Endothelial cell of umbilical vein (primary cell): ENCODE measurements around the gene SULT1C3. TPM values are rescaled to one million over a fixed set of nuclear protein-coding genes. Genes with fewer than 3 reads are reported as not detected.

Experiments
- BruUV-seq: library from RNA; stranded (reverse); fragments of 400-500 nt; replicated peaks from 2 replicates; lab custom pipeline; 2021; lab: Mats Ljungman, UMichigan
- CTCF ChIA-PET: fragments of 300-600, 350-600 bp; sonication (Branson Sonifier 250); formaldehyde crosslinking; loops from one replicate; lab custom pipeline; 2021; ENCODE audit warnings: antibody characterized with exemption, inconsistent platforms; lab: Charles Lee
- POLR2A ChIA-PET: fragments of 300-600, 350-600 bp; sonication (Branson Sonifier 250); formaldehyde crosslinking; loops from one replicate; lab custom pipeline; 2021; ENCODE audit warnings: antibody characterized with exemption, inconsistent platforms; lab: Charles Lee
- DNase-seq: peaks from one replicate; pipeline ENCODE4 v3.0.0-alpha.2; 2011; ENCODE audit warnings: low read depth, low spot score
- FAIRE-seq: peaks from 2 replicates; lab custom pipeline; 2011; peaks lifted over from hg19 to GRCh38; lab: Jason Lieb, UNC
- H2AFZ ChIP-seq: 2 replicates; pipeline ENCODE4 v1.6.0; 2012; ENCODE audit warnings: low read depth, low read length, control low read depth, inconsistent platforms
- H3K27ac ChIP-seq: 2 replicates; pipeline ENCODE4 v1.5.1; 2011; ENCODE audit warnings: low read depth, mild to moderate bottlenecking, control low read depth, low read length, moderate library complexity; ENCODE audit not compliant: insufficient read depth
- H3K27me3 ChIP-seq, 2 experiments: 2 replicates each; pipeline versions ENCODE4 v1.6.0 to v1.6.1; 2011; ENCODE audit warnings: low read length in 2 of 2, mixed read lengths in 1 of 2; ENCODE audit not compliant: control insufficient read depth in 2 of 2, insufficient read depth in 2 of 2
- H3K36me3 ChIP-seq, 2 experiments: 2 replicates in 1 of 2; 3 replicates in 1 of 2; pipeline ENCODE4 v1.5.1; 2011; ENCODE audit warnings: low read length in 2 of 2, mild to moderate bottlenecking in 1 of 2, moderate library complexity in 1 of 2; ENCODE audit not compliant: control insufficient read depth in 2 of 2, insufficient read depth in 2 of 2; ENCODE audit errors: extremely low read depth in 1 of 2
- H3K4me1 ChIP-seq: 3 replicates; pipeline ENCODE4 v1.5.1; 2011; ENCODE audit warnings: mild to moderate bottlenecking, low read length; ENCODE audit not compliant: control insufficient read depth, insufficient read depth; ENCODE audit errors: extremely low read depth
- H3K4me2 ChIP-seq: 2 replicates; pipeline ENCODE4 v1.6.1; 2011; ENCODE audit warnings: low read length, control low read depth, mixed read lengths; ENCODE audit not compliant: insufficient read depth
- H3K4me3 ChIP-seq, 3 experiments: fragments of 200-600 bp in 1 of 3; sonication (generic), shearing (Covaris generic) in 1 of 3; replicated peaks in 1 of 3; 2 replicates each; pipeline ENCODE4 v1.5.1; 2011 to 2016; ENCODE audit warnings: control low read depth in 3 of 3, low read length in 3 of 3, mild to moderate bottlenecking in 2 of 3, inconsistent platforms in 1 of 3, low read depth in 1 of 3, moderate library complexity in 1 of 3; ENCODE audit not compliant: insufficient read depth in 1 of 3
- H3K79me2 ChIP-seq: 2 replicates; pipeline ENCODE4 v1.6.0; 2012; ENCODE audit warnings: low read length, inconsistent platforms; ENCODE audit not compliant: control insufficient read depth, insufficient read depth
- H3K9ac ChIP-seq: replicated peaks from 2 replicates; pipeline ENCODE3; 2011; ENCODE audit warnings: low read length, control low read depth; ENCODE audit not compliant: insufficient read depth; ENCODE audit errors: extremely low read depth
- H3K9me1 ChIP-seq: replicated peaks from 3 replicates; pipeline ENCODE4 v1.6.0; 2011; ENCODE audit warnings: mild to moderate bottlenecking, low read length; ENCODE audit not compliant: control insufficient read depth, insufficient read depth; ENCODE audit errors: extremely low read depth
- H3K9me3 ChIP-seq: replicated peaks from 2 replicates; pipeline ENCODE4 v1.5.1; 2012; ENCODE audit warnings: low read length, inconsistent platforms; ENCODE audit not compliant: control insufficient read depth, insufficient read depth
- H4K20me1 ChIP-seq: replicated peaks from 2 replicates; pipeline ENCODE3; 2011; ENCODE audit warnings: mild to moderate bottlenecking, low read length; ENCODE audit not compliant: control insufficient read depth, insufficient read depth; ENCODE audit errors: extremely low read depth
- EZH2 ChIP-seq: IDR thresholded peaks from 2 replicates; pipeline ENCODE4 v1.6.1; 2012; ENCODE audit warnings: borderline replicate concordance, low read depth, mild to moderate bottlenecking, moderate library complexity, low read length, inconsistent platforms; ENCODE audit not compliant: severe bottlenecking
- FOS ChIP-seq: IDR thresholded peaks from 2 replicates; pipeline ENCODE4 v1.6.1; 2011; ENCODE audit warnings: mild to moderate bottlenecking, low read length, moderate library complexity, borderline replicate concordance; ENCODE audit not compliant: insufficient read depth
- GATA2 ChIP-seq: IDR thresholded peaks from 2 replicates; pipeline ENCODE4 v1.7.0; 2011; ENCODE audit warnings: low read depth, mild to moderate bottlenecking, moderate library complexity, mixed read lengths, low read length; ENCODE audit not compliant: insufficient read length, insufficient read depth
- JUN ChIP-seq: IDR thresholded peaks from 2 replicates; pipeline ENCODE4 v1.6.1; 2011; ENCODE audit warnings: borderline replicate concordance, low read depth; ENCODE audit not compliant: insufficient read length, insufficient read depth
- MYC ChIP-seq: IDR thresholded peaks from one replicate; pipeline ENCODE4 v1.6.1; 2011; ENCODE audit warnings: mild to moderate bottlenecking, low read depth, low read length
- POLR2A ChIP-seq: IDR thresholded peaks from 2 replicates; pipeline ENCODE4 v1.6.1; 2012; ENCODE audit warnings: low read depth, mild to moderate bottlenecking, control low read depth, low read length
- POLR2AphosphoS5 ChIP-seq: IDR thresholded peaks from 2 replicates; pipeline ENCODE4 v1.6.1; 2012; ENCODE audit warnings: low read depth, mild to moderate bottlenecking, control low read depth, low read length, moderate library complexity; ENCODE audit not compliant: insufficient read depth
- dilution Hi-C: fragments of 300-500 bp; cut with MboI; formaldehyde crosslinking; loops from one replicate; pipeline ENCODE4 v1.15.0; 2019; ENCODE audit warnings: low sequenced_read_pairs; ENCODE audit not compliant: extremely low pct_ligation_motif_present
- intact Hi-C: fragments of 100-400 bp; cut with micrococcal nuclease; formaldehyde crosslinking; loops from one replicate; pipeline ENCODE4 v1.10.0; 2022
- polyA plus RNA-seq, 4 experiments: library from polyadenylated mRNA; depleted of rRNA in 3 of 4; stranded (reverse) in 3 of 4; unstranded in 1 of 4; fragments of >200 nt; gene quantifications; 2 replicates each; pipeline versions ENCODE4 v1.2.1 to v1.2.3, GENCODE V29; 2011 to 2012; ENCODE audit warnings: missing spikeins in 1 of 4
- total RNA-seq: library from RNA; stranded (reverse); gene quantifications from 2 replicates; pipeline ENCODE4 v1.2.3, GENCODE V29; 2021
- TF ChIP-seq, protein P1 (sequence below), 2 donors: IDR thresholded peaks; 1 replicate in 1 of 2; 2 replicates in 1 of 2; pipeline ENCODE4 v1.5.1; 2011; ENCODE audit warnings: low read length in 2 of 2, mild to moderate bottlenecking in 2 of 2, moderate library complexity in 2 of 2, control low read depth in 1 of 2, inconsistent platforms in 1 of 2, low read depth in 1 of 2; ENCODE audit not compliant: insufficient read depth in 1 of 2; ENCODE audit errors: extremely low read depth in 1 of 2
- TF ChIP-seq, protein P2 (sequence below): IDR thresholded peaks from 2 replicates; pipeline ENCODE4 v1.6.1; 2011; ENCODE audit not compliant: insufficient read depth, insufficient read length

Gene SULT1C3
- total and polyA plus RNA-seq, 2 donors (not counting 3 experiments of a cell fraction or from before 2014, with no cell fraction given) = not detected

DNA sequence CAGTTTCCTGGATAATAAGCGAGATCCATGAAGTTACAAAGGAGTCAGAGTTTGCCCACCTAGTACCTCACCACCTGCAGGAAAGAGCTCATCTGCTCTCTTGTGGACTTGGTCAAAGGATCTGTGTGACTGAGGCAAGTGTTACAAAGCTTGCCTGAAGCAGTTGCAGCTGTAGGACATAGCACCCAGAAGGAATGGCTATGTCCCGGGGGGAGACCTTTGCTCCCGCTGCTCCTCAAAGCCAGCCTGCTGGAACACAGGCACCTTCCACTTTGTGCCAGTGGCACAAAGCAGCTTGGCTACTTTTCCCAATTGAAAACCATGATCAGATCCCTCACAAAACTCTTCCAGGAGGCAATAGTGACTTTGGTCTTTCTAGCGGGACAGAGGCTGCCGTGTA, 45.8 kb downstream of the SULT1C3 start:
- no peak overlapping the region for H3K4me3 ChIP-seq
- BruUV-seq = no TSS peak
- FAIRE-seq (no peak), DNase-seq (no peak)
- ChIA-PET CTCF (no interaction called here), POLR2A (no interaction called here)
- H2AFZ ChIP-seq = no peak overlapping the region
- H3K36me3 ChIP-seq = no peaks in the 10 kb centered on the region
- H3K9me3 ChIP-seq = no peaks in the 10 kb centered on the region
- TF ChIP-seq, protein P1, sequence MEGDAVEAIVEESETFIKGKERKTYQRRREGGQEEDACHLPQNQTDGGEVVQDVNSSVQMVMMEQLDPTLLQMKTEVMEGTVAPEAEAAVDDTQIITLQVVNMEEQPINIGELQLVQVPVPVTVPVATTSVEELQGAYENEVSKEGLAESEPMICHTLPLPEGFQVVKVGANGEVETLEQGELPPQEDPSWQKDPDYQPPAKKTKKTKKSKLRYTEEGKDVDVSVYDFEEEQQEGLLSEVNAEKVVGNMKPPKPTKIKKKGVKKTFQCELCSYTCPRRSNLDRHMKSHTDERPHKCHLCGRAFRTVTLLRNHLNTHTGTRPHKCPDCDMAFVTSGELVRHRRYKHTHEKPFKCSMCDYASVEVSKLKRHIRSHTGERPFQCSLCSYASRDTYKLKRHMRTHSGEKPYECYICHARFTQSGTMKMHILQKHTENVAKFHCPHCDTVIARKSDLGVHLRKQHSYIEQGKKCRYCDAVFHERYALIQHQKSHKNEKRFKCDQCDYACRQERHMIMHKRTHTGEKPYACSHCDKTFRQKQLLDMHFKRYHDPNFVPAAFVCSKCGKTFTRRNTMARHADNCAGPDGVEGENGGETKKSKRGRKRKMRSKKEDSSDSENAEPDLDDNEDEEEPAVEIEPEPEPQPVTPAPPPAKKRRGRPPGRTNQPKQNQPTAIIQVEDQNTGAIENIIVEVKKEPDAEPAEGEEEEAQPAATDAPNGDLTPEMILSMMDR (IDR thresholded peaks at IDR 0.05; ENCODE audit: extremely low read depth in 1 of 2, insufficient read depth in 1 of 2, low read depth in 1 of 2, low read length in 2 of 2) = no peak
- no peaks in the 10 kb centered on the region for H3K9me1 ChIP-seq
- no peaks in the 10 kb centered on the region for H3K27me3 ChIP-seq
- no peak overlapping the region for H3K9ac ChIP-seq
- dilution Hi-C loops (no loop called here), intact Hi-C loops (no loop called here)
- H3K79me2 ChIP-seq = no peaks in the 10 kb centered on the region
- no peak overlapping the region for H3K27ac ChIP-seq
- H3K4me2 ChIP-seq = no peak overlapping the region
- no peaks in the 10 kb centered on the region for H3K4me1 ChIP-seq
- no peaks in the 10 kb centered on the region for H4K20me1 ChIP-seq

DNA sequence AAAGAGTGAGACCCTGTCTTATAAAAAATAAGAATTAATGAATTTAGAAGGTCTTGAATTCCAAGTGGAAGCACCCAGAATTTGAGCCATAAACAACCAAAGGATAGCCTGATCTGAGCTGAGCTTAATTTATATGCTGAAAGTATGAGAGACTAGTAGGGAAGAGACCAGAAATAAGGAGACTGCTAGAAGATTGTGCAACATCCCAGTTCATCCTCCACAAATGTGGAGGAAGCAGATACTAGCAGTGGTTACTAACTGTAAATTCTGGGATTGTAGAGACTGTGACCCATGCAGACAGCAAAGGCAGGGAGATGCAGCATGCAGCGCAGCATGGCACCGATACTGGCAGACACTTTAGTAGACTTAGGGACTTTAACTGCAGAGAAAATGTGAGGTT, 47.4 kb downstream of the SULT1C3 start:
- no TSS peak for BruUV-seq
- H4K20me1 ChIP-seq = no peaks in the 10 kb centered on the region
- intact Hi-C loops (no loop called here), dilution Hi-C loops (no loop called here)
- no peaks in the 10 kb centered on the region for H3K79me2 ChIP-seq
- H3K9me1 ChIP-seq = no peaks in the 10 kb centered on the region
- POLR2A ChIA-PET = no interaction called here
- H3K27ac ChIP-seq = no peak overlapping the region
- H2AFZ ChIP-seq = no peak overlapping the region
- H3K4me3 ChIP-seq = no peak overlapping the region
- DNase-seq (no peak), FAIRE-seq (no peak)
- H3K36me3 ChIP-seq = no peaks in the 10 kb centered on the region
- no peaks in the 10 kb centered on the region for H3K4me1 ChIP-seq
- TF ChIP-seq, protein P2, sequence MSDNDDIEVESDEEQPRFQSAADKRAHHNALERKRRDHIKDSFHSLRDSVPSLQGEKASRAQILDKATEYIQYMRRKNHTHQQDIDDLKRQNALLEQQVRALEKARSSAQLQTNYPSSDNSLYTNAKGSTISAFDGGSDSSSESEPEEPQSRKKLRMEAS = no peak
- TF ChIP-seq FOS (no peak), EZH2 (no peak), MYC (no peak), GATA2 (no peak), POLR2AphosphoS5 (no peak), POLR2A (no peak), JUN (no peak)
- TF ChIP-seq, protein P1 (IDR thresholded peaks at IDR 0.05; ENCODE audit: extremely low read depth in 1 of 2, insufficient read depth in 1 of 2, low read depth in 1 of 2, low read length in 2 of 2) = no peak
- CTCF ChIA-PET = no interaction called here
- H3K27me3 ChIP-seq = no peaks in the 10 kb centered on the region
- no peaks in the 10 kb centered on the region for H3K9me3 ChIP-seq
- no peak overlapping the region for H3K9ac ChIP-seq
- no peak overlapping the region for H3K4me2 ChIP-seq
